ENCODE measurements around the gene PPP2R3B. TPM values are rescaled to one million over a fixed set of nuclear protein-coding genes. Genes with fewer than 3 reads are reported as not detected.

The PPP2R3B gene
- total and polyA plus RNA-seq, 2 of the 13 experiments (the other 11 are each of a cell fraction or from before 2014, with no cell fraction given), result 17.0 to 21.4 TPM

GRCh38 chrX:323721-324628 is 62.7 kb downstream of the PPP2R3B start (continued):
- TF ChIP-seq ZNF276 (CRISPR knock-in tag; IDR thresholded peaks at IDR 0.05; ENCODE audit: low read depth) (no peak), YEATS4 (CRISPR knock-in tag; IDR thresholded peaks at IDR 0.05; ENCODE audit: borderline replicate concordance) (peak; percentile 36; the same call in 1 of the 2 replicates), KDM3A (CRISPR knock-in tag; IDR thresholded peaks at IDR 0.05; ENCODE audit: low read depth) (0 out of 2 replicates have a peak, but pooled peaks have one; percentile 3), SMC3 (IDR thresholded peaks at IDR 0.05; ENCODE audit: low read length) (peak; percentile 21; the same call in 1 of the 2 replicates), MED1 (CRISPR knock-in tag; IDR thresholded peaks at IDR 0.05) (peak; percentile 45; the same call in 1 of the 2 replicates), ZNF674 (CRISPR knock-in tag; IDR thresholded peaks at IDR 0.05; ENCODE audit: low read depth) (0 out of 2 replicates have a peak, but pooled peaks have one; percentile 31), ZNF280B (CRISPR knock-in tag; IDR thresholded peaks at IDR 0.05; ENCODE audit: borderline replicate concordance) (no peak), CEBPG (CRISPR knock-in tag; IDR thresholded peaks at IDR 0.05) (0 out of 2 replicates have a peak, but pooled peaks have one; percentile 18), UBTF (CRISPR knock-in tag; IDR thresholded peaks at IDR 0.05) (0 out of 2 replicates have a peak, but pooled peaks have one; percentile 37), POLR2G (IDR thresholded peaks at IDR 0.05; ENCODE audit: low read depth, low read length) (peak; percentile 63; the same call in 1 of the 2 replicates), TFAP4 (IDR thresholded peaks at IDR 0.05; ENCODE audit: borderline replicate concordance, low read depth) (peak; percentile 78; the same call in 1 of the 2 replicates), ZNF792 (CRISPR knock-in tag; IDR thresholded peaks at IDR 0.05) (0 out of 2 replicates have a peak, but pooled peaks have one; percentile 8), KDM4B (CRISPR knock-in tag; IDR thresholded peaks at IDR 0.05) (0 out of 2 replicates have a peak, but pooled peaks have one; percentile 22), POLR2A (IDR thresholded peaks at IDR 0.05; ENCODE audit: insufficient read depth in 1 of 2, low read depth in 2 of 2, low read length in 2 of 2) (no peak), CBFB (CRISPR knock-in tag; IDR thresholded peaks at IDR 0.05) (no peak), MXI1 (IDR thresholded peaks at IDR 0.05; ENCODE audit: borderline replicate concordance, low read depth, low read length) (peak; percentile 33; the same call in 1 of the 3 replicates), BRCA1 (CRISPR knock-in tag; IDR thresholded peaks at IDR 0.05) (0 out of 2 replicates have a peak, but pooled peaks have one; percentile 31), LCORL (IDR thresholded peaks at IDR 0.05) (no peak), LCORL (CRISPR knock-in tag; IDR thresholded peaks at IDR 0.05) (peak; percentile 48), ETV6 (CRISPR knock-in tag; conservative IDR thresholded peaks at IDR 0.05) (no peak)
- TF ChIP-seq, protein P1, sequence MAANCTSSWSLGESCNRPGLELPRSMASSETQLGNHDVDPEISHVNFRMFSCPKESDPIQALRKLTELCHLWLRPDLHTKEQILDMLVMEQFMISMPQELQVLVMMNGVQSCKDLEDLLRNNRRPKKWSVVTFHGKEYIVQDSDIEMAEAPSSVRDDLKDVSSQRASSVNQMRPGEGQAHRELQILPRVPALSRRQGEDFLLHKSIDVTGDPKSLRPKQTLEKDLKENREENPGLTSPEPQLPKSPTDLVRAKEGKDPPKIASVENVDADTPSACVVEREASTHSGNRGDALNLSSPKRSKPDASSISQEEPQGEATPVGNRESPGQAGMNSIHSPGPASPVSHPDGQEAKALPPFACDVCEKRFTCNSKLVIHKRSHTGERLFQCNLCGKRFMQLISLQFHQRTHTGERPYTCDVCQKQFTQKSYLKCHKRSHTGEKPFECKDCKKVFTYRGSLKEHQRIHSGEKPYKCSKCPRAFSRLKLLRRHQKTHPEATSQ (CRISPR knock-in tag; IDR thresholded peaks at IDR 0.05; ENCODE audit: borderline replicate concordance), result no peak
- TF ChIP-seq, protein P2, sequence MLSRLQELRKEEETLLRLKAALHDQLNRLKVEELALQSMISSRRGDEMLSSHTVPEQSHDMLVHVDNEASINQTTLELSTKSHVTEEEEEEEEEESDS (CRISPR knock-in tag; IDR thresholded peaks at IDR 0.05; ENCODE audit: borderline replicate concordance), result no peak

All from HepG2 (cell line).